K562 (cell line): ENCODE data around the gene APOL3. TPM values are rescaled to one million over a fixed set of nuclear protein-coding genes. Genes with fewer than 3 reads are reported as not detected.

ENCODE experiments used
- ATF3 ChIP-seq, 2 experiments: fragments of 450-650 bp in 1 of 2; sonication (generic) in 1 of 2; formaldehyde crosslinking in 1 of 2; IDR thresholded peaks in 1 of 2; conservative IDR thresholded peaks in 1 of 2; 2 replicates each; pipeline versions ENCODE4 v1.6.1 to v1.8.1; 2016 to 2023; ENCODE audit warnings: mild to moderate bottlenecking in 2 of 2, moderate library complexity in 2 of 2, inconsistent platforms in 1 of 2, missing genetic modification reagents in 1 of 2
- CEBPB ChIP-seq: fragments of 450-650 bp; IDR thresholded peaks from 2 replicates; pipeline ENCODE4 v1.6.1; 2016; ENCODE audit warnings: missing genetic modification characterization, missing compliant biosample characterization
- CHCHD3 ChIP-seq: fragments of 250-450 bp; sonication (Bioruptor Pico); IDR thresholded peaks from 2 replicates; pipeline ENCODE4 v2.1.2; 2022; ENCODE audit warnings: mild to moderate bottlenecking
- CTCF ChIP-seq, 3 experiments: IDR thresholded peaks in 2 of 3; conservative IDR thresholded peaks in 1 of 3; 2 replicates each; pipeline ENCODE4 v1.5.1; 2011 to 2012; ENCODE audit warnings: low read length in 3 of 3, mild to moderate bottlenecking in 3 of 3, control low read depth in 2 of 3, improper control_type of control experiment in 1 of 3, inconsistent platforms in 1 of 3, low read depth in 1 of 3, mixed read lengths in 1 of 3, moderate library complexity in 1 of 3; ENCODE audit not compliant: insufficient read depth in 2 of 3
- ETS1 ChIP-seq: conservative IDR thresholded peaks from 2 replicates; pipeline ENCODE4 v1.6.1; 2011; ENCODE audit warnings: low read depth, mild to moderate bottlenecking, low read length; ENCODE audit not compliant: control insufficient read depth
- GTF3C2 ChIP-seq: IDR thresholded peaks from 3 replicates; pipeline ENCODE4 v1.6.1; 2011; ENCODE audit warnings: borderline replicate concordance, mild to moderate bottlenecking, moderate library complexity; ENCODE audit not compliant: insufficient read length; ENCODE audit errors: extremely low read depth
- MYBL2 ChIP-seq, 2 experiments: fragments of 450-650 bp in 1 of 2; sonication (generic) in 1 of 2; formaldehyde crosslinking in 1 of 2; IDR thresholded peaks; 2 replicates each; pipeline versions ENCODE4 v1.6.1 to v1.8.1; 2017 to 2022; ENCODE audit warnings: borderline replicate concordance in 1 of 2, inconsistent platforms in 1 of 2, low read depth in 1 of 2, mild to moderate bottlenecking in 1 of 2, missing genetic modification reagents in 1 of 2, moderate library complexity in 1 of 2
- NRF1 ChIP-seq, 2 experiments: fragments of 450-650 bp; IDR thresholded peaks in 1 of 2; conservative IDR thresholded peaks in 1 of 2; 2 replicates each; pipeline ENCODE4 v1.6.1; 2014; ENCODE audit warnings: mild to moderate bottlenecking in 2 of 2
- ZBTB34 ChIP-seq: fragments of 250-450 bp; sonication (Bioruptor Pico); IDR thresholded peaks from 2 replicates; pipeline ENCODE4 v1.8.0; 2021; ENCODE audit warnings: mild to moderate bottlenecking, moderate library complexity
- ZC3H11A ChIP-seq: IDR thresholded peaks from 2 replicates; pipeline ENCODE4 v1.6.1; 2012; ENCODE audit warnings: low read depth, low read length, improper control_type of control experiment
- ZNF324 ChIP-seq: fragments of 250-450 bp; sonication (Bioruptor Pico); IDR thresholded peaks from 2 replicates; pipeline ENCODE4 v1.4.0; 2020; ENCODE audit warnings: mild to moderate bottlenecking
- ZNF449 ChIP-seq: fragments of 250-450 bp; sonication (Bioruptor Pico); IDR thresholded peaks from 2 replicates; pipeline ENCODE4 v1.8.0; 2022; ENCODE audit warnings: moderate library complexity, mild to moderate bottlenecking, inconsistent platforms
- ZNF695 ChIP-seq: fragments of 450-650 bp; formaldehyde crosslinking; IDR thresholded peaks from 2 replicates; pipeline ENCODE4 v1.4.0; 2020; ENCODE audit warnings: mild to moderate bottlenecking, moderate library complexity
- ZNF780A ChIP-seq: fragments of 250-450 bp; sonication (Bioruptor Pico); IDR thresholded peaks from 2 replicates; pipeline ENCODE4 v1.5.0; 2021; ENCODE audit warnings: mild to moderate bottlenecking
- polyA plus RNA-seq, 8 experiments: library from polyadenylated mRNA; depleted of rRNA in 4 of 8; stranded (reverse) in 5 of 8; unstranded in 3 of 8; fragments of >200 nt; fragmentation: Nextera tagmentation in 2 of 8; fragmentation: Illumina TruSeq in 1 of 8; extraction: Ambion mirVana in 2 of 8; extraction: Trizol in 1 of 8; gene quantifications; 2 replicates each; pipeline versions ENCODE4 v1.2.1 to v1.2.3, GENCODE V29; 2011 to 2014; ENCODE audit warnings: inconsistent platforms in 1 of 8, missing spikeins in 1 of 8
- total RNA-seq, 7 experiments: library from RNA; depleted of rRNA in 6 of 7; stranded (reverse); fragments of >200 nt in 6 of 7; fragmentation: Illumina TruSeq in 2 of 7; extraction: Trizol in 2 of 7; gene quantifications; 2 replicates each; pipeline versions ENCODE4 v1.2.1 to v1.2.3, GENCODE V29; 2011 to 2021; ENCODE audit warnings: low replicate concordance in 1 of 7

APOL3 gene
- total and polyA plus RNA-seq, 9 of the 15 experiments (the other 6 are each of a cell fraction or from before 2014, with no cell fraction given): 0.25 to 1.1 (median 0.56) TPM; not detected in 1

GRCh38 chr22:36123673-36124630, 36.6 kb downstream of the APOL3 start (continued):
- no peak for TF ChIP-seq GTF3C2
- TF ChIP-seq CHCHD3 (CRISPR knock-in tag): no peak
- TF ChIP-seq ZNF449 (CRISPR knock-in tag): no peak
- no peak for TF ChIP-seq ZNF780A (CRISPR knock-in tag)
- TF ChIP-seq CTCF (IDR thresholded peaks at IDR 0.05 in 2 of 3, conservative IDR thresholded peaks at IDR 0.05 in 1 of 3; ENCODE audit: insufficient read depth in 2 of 3, low read depth in 1 of 3, low read length in 3 of 3): peak; percentile 93 to 96 (median 94)
- TF ChIP-seq ZNF695 (CRISPR knock-in tag): no peak
- TF ChIP-seq MYBL2 (IDR thresholded peaks at IDR 0.05; ENCODE audit: low read depth): no peak
- TF ChIP-seq MYBL2 (CRISPR knock-in tag; IDR thresholded peaks at IDR 0.05; ENCODE audit: borderline replicate concordance): no peak
- peak; percentile 95 for TF ChIP-seq ATF3 (IDR thresholded peaks at IDR 0.05)
- no peak for TF ChIP-seq ATF3 (CRISPR knock-in tag; conservative IDR thresholded peaks at IDR 0.05)
- no peak for TF ChIP-seq CEBPB (tag)
- peak; percentile 94 to 95 for TF ChIP-seq NRF1 (conservative IDR thresholded peaks at IDR 0.05 in 1 of 2, IDR thresholded peaks at IDR 0.05 in 1 of 2)
- TF ChIP-seq ZC3H11A: no peak
- no peak for TF ChIP-seq ZBTB34 (CRISPR knock-in tag)
- no peak for TF ChIP-seq ZNF324
- TF ChIP-seq ETS1: no peak
